Activated CD4-positive, alpha-beta T cell treated with anti-CD3 and anti-CD28 coated beads, Interleukin-2, amount 10 ng/mL, durations not matched to agents 24 days and 14 days (primary cell): ENCODE data around the gene NUTM2F. TPM values are rescaled to one million over a fixed set of nuclear protein-coding genes. Genes with fewer than 3 reads are reported as not detected.
"Not testable (repeated sequence)": the region's sequence is repeated elsewhere in the genome, so short reads cannot be mapped to it uniquely, and the experiment has no call there.

Experiments
- DNase-seq: peaks from one replicate; pipeline ENCODE4 v3.0.0; 2022
- H3K27ac Mint-ChIP-seq: one replicate; pipeline ENCODE4 v1.8.0; 2022; ENCODE audit warnings: mild to moderate bottlenecking, mixed read lengths
- H3K27me3 Mint-ChIP-seq: one replicate; pipeline ENCODE4 v1.8.0; 2022; ENCODE audit warnings: mixed read lengths
- H3K36me3 Mint-ChIP-seq: one replicate; pipeline ENCODE4 v1.8.0; 2022; ENCODE audit warnings: low read depth, mild to moderate bottlenecking, mixed read lengths
- H3K4me1 Mint-ChIP-seq: one replicate; pipeline ENCODE4 v1.8.0; 2021; ENCODE audit warnings: mixed read lengths
- H3K4me3 Mint-ChIP-seq: one replicate; pipeline ENCODE4 v1.8.0; 2022; ENCODE audit warnings: mild to moderate bottlenecking, moderate library complexity, mixed read lengths
- H3K9me3 Mint-ChIP-seq: one replicate; pipeline ENCODE4 v1.8.0; 2021; ENCODE audit warnings: mixed read lengths
- intact Hi-C: fragments of 100-400 bp; cut with micrococcal nuclease; formaldehyde crosslinking; loops from one replicate; pipeline ENCODE4 v1.15.1; 2023
- total RNA-seq: library from RNA; stranded (reverse); gene quantifications from 2 replicates; pipeline ENCODE4 v1.2.3, GENCODE V29; 2022

Gene NUTM2F
- total RNA-seq: not detected in 2 replicates

GRCh38 chr9:94328544-94328943 is at the start of gene NUTM2F:
NUTM2F (minus strand) TSS chr9:94328644; CDS start chr9:94328623, 21 bp downstream.
- H3K27me3 Mint-ChIP-seq, DNase-seq, H3K36me3 Mint-ChIP-seq, H3K9me3 Mint-ChIP-seq, H3K4me3 Mint-ChIP-seq, H3K27ac Mint-ChIP-seq, H3K4me1 Mint-ChIP-seq, intact Hi-C loops: not testable (repeated sequence)

- H3K9me3 Mint-ChIP-seq, intact Hi-C loops, H3K36me3 Mint-ChIP-seq, H3K27me3 Mint-ChIP-seq: not testable (repeated sequence)
- DNase-seq: peak; percentile 75
- Mint-ChIP-seq H3K27ac (peak overlapping the region; percentile 91), H3K4me3 (peak overlapping the region; percentile 88), H3K4me1 (peaks cover 12% of the 10 kb centered on the region)
Observed at GRCh38 chr9:94375197-94375596, 46.8 kb upstream of the NUTM2F start.

- Mint-ChIP-seq H3K4me3 (peak overlapping the region; percentile 88), H3K27ac (peak overlapping the region; percentile 91), H3K4me1 (peaks cover 12% of the 10 kb centered on the region)
- H3K36me3 Mint-ChIP-seq, H3K27me3 Mint-ChIP-seq, intact Hi-C loops, H3K9me3 Mint-ChIP-seq: not testable (repeated sequence)
- DNase-seq: peak; percentile 98
Observed at GRCh38 chr9:94374176-94375056, 46.0 kb upstream of the NUTM2F start.

- Mint-ChIP-seq H3K27ac (peak overlapping the region; percentile 89), H3K4me3 (peak overlapping the region; percentile 86), H3K4me1 (peaks cover 12% of the 10 kb centered on the region)
- H3K27me3 Mint-ChIP-seq, H3K9me3 Mint-ChIP-seq, H3K36me3 Mint-ChIP-seq, intact Hi-C loops, DNase-seq: not testable (repeated sequence)
Observed at GRCh38 chr9:94373779-94374175, 45.3 kb upstream of the NUTM2F start.

- H3K4me1 Mint-ChIP-seq, intact Hi-C loops, H3K9me3 Mint-ChIP-seq, DNase-seq, H3K27me3 Mint-ChIP-seq, H3K27ac Mint-ChIP-seq, H3K36me3 Mint-ChIP-seq, H3K4me3 Mint-ChIP-seq: not testable (repeated sequence)
Observed at GRCh38 chr9:94370266-94370665, 41.8 kb upstream of the NUTM2F start.

GRCh38 chr9:94364093-94364614 is 35.7 kb upstream of the NUTM2F start:
- DNase-seq, H3K4me3 Mint-ChIP-seq, H3K27me3 Mint-ChIP-seq, H3K27ac Mint-ChIP-seq, H3K36me3 Mint-ChIP-seq, H3K9me3 Mint-ChIP-seq, H3K4me1 Mint-ChIP-seq, intact Hi-C loops: not testable (repeated sequence)

- H3K36me3 Mint-ChIP-seq, H3K27me3 Mint-ChIP-seq, DNase-seq, intact Hi-C loops, H3K9me3 Mint-ChIP-seq, H3K27ac Mint-ChIP-seq, H3K4me3 Mint-ChIP-seq, H3K4me1 Mint-ChIP-seq: not testable (repeated sequence)
Observed at GRCh38 chr9:94357158-94357557, 28.7 kb upstream of the NUTM2F start.

GRCh38 chr9:94351901-94352723 is 23.7 kb upstream of the NUTM2F start:
- H3K27me3 Mint-ChIP-seq, intact Hi-C loops, H3K36me3 Mint-ChIP-seq, H3K27ac Mint-ChIP-seq, H3K9me3 Mint-ChIP-seq, H3K4me1 Mint-ChIP-seq, DNase-seq, H3K4me3 Mint-ChIP-seq: not testable (repeated sequence)

- H3K4me1 Mint-ChIP-seq, H3K4me3 Mint-ChIP-seq, H3K9me3 Mint-ChIP-seq, H3K36me3 Mint-ChIP-seq, intact Hi-C loops, H3K27ac Mint-ChIP-seq, H3K27me3 Mint-ChIP-seq, DNase-seq: not testable (repeated sequence)
Observed at GRCh38 chr9:94348754-94349153, 20.3 kb upstream of the NUTM2F start.

- intact Hi-C loops, DNase-seq, H3K9me3 Mint-ChIP-seq, H3K36me3 Mint-ChIP-seq, H3K27me3 Mint-ChIP-seq, H3K4me1 Mint-ChIP-seq, H3K27ac Mint-ChIP-seq, H3K4me3 Mint-ChIP-seq: not testable (repeated sequence)
Observed at GRCh38 chr9:94347451-94347850, 19.0 kb upstream of the NUTM2F start.

- DNase-seq, H3K4me1 Mint-ChIP-seq, H3K36me3 Mint-ChIP-seq, H3K27ac Mint-ChIP-seq, H3K27me3 Mint-ChIP-seq, intact Hi-C loops, H3K9me3 Mint-ChIP-seq, H3K4me3 Mint-ChIP-seq: not testable (repeated sequence)
Observed at GRCh38 chr9:94341703-94342102, 13.3 kb upstream of the NUTM2F start.

GRCh38 chr9:94340750-94341149 is 12.3 kb upstream of the NUTM2F start:
- DNase-seq, H3K27me3 Mint-ChIP-seq, H3K4me1 Mint-ChIP-seq, H3K36me3 Mint-ChIP-seq, H3K4me3 Mint-ChIP-seq, intact Hi-C loops, H3K9me3 Mint-ChIP-seq, H3K27ac Mint-ChIP-seq: not testable (repeated sequence)

GRCh38 chr9:94339657-94340056 is 11.2 kb upstream of the NUTM2F start:
- H3K27me3 Mint-ChIP-seq, H3K4me1 Mint-ChIP-seq, H3K36me3 Mint-ChIP-seq, H3K9me3 Mint-ChIP-seq, DNase-seq, H3K27ac Mint-ChIP-seq, intact Hi-C loops, H3K4me3 Mint-ChIP-seq: not testable (repeated sequence)

- H3K4me1 Mint-ChIP-seq, H3K36me3 Mint-ChIP-seq, DNase-seq, H3K4me3 Mint-ChIP-seq, H3K27me3 Mint-ChIP-seq, H3K9me3 Mint-ChIP-seq, intact Hi-C loops, H3K27ac Mint-ChIP-seq: not testable (repeated sequence)
Observed at GRCh38 chr9:94338723-94339122, 10.3 kb upstream of the NUTM2F start.
